IMR-90 (cell line): Measurements from ENCODE around the gene GRB2. TPM values are rescaled to one million over a fixed set of nuclear protein-coding genes. Genes with fewer than 3 reads are reported as not detected.

ENCODE experiments used
- ATAC-seq: fragments of 200-7000 bp; cut with Tn5 transposase; 2 replicates; pipeline ENCODE4 v1.9.1; 2020; ENCODE audit warnings: low read depth, mild to moderate bottlenecking, moderate library complexity
- BruUV-seq: library from RNA; stranded (reverse); fragments of 400-500 nt; replicated peaks from 2 replicates; lab custom pipeline; 2021; lab: Mats Ljungman, UMichigan
- CTCF ChIA-PET: fragments of 300-600 bp; formaldehyde crosslinking; extraction: SDS; loops from one replicate; lab custom pipeline; 2021; ENCODE audit warnings: antibody characterized with exemption; lab: Yijun Ruan, JAX
- POLR2A ChIA-PET: fragments of 300-600 bp; sonication (Branson Sonifier 250); formaldehyde crosslinking; loops from one replicate; lab custom pipeline; 2022; ENCODE audit warnings: antibody characterized with exemption; ENCODE audit not compliant: unreplicated experiment; lab: Charles Lee
- DNase-seq: peaks from one replicate; pipeline ENCODE4 v3.0.0; 2013
- H2AFZ ChIP-seq: replicated peaks from 2 replicates; pipeline ENCODE3; 2013; ENCODE audit warnings: low read length, mild to moderate bottlenecking; ENCODE audit not compliant: poor library complexity
- H2AK5ac ChIP-seq: 2 replicates; pipeline ENCODE4 v1.6.1; 2013; ENCODE audit warnings: low read depth, low read length, inconsistent platforms
- H2AK9ac ChIP-seq: replicated peaks from 2 replicates; pipeline ENCODE3; 2013; ENCODE audit warnings: mild to moderate bottlenecking, low read depth, low read length, moderate library complexity; ENCODE audit not compliant: poor library complexity
- H2BK120ac ChIP-seq: 2 replicates; pipeline ENCODE4 v1.6.1; 2013; ENCODE audit warnings: low read depth, low read length, inconsistent platforms
- H2BK15ac ChIP-seq: 3 replicates; pipeline ENCODE4 v1.6.1; 2013; ENCODE audit warnings: low read depth, low read length, inconsistent platforms
- H2BK20ac ChIP-seq: 2 replicates; pipeline ENCODE4 v1.6.1; 2013; ENCODE audit warnings: low read depth, mild to moderate bottlenecking, inconsistent platforms, low read length, moderate library complexity
- H2BK5ac ChIP-seq: 2 replicates; pipeline ENCODE4 v1.6.1; 2013; ENCODE audit warnings: mild to moderate bottlenecking, low read depth, low read length, inconsistent platforms; ENCODE audit not compliant: poor library complexity, severe bottlenecking
- H3K14ac ChIP-seq: replicated peaks from 2 replicates; pipeline ENCODE4 v1.6.1; 2013; ENCODE audit warnings: low read depth, low read length, inconsistent platforms
- H3K18ac ChIP-seq: 2 replicates; pipeline ENCODE4 v1.6.1; 2013; ENCODE audit warnings: low read depth, low read length, control low read depth
- H3K23ac ChIP-seq: 2 replicates; pipeline ENCODE4 v1.6.1; 2013; ENCODE audit warnings: low read depth, low read length, inconsistent platforms
- H3K27ac ChIP-seq: 2 replicates; pipeline ENCODE4 v1.5.1; 2013; ENCODE audit warnings: mild to moderate bottlenecking, control low read depth, low read length; ENCODE audit not compliant: insufficient read depth
- H3K27me3 ChIP-seq: 2 replicates; pipeline ENCODE4 v1.6.1; 2013; ENCODE audit warnings: low read length; ENCODE audit not compliant: control insufficient read depth, insufficient read depth
- H3K36me3 ChIP-seq: 2 replicates; pipeline ENCODE4 v1.6.1; 2013; ENCODE audit warnings: low read length, mixed read lengths; ENCODE audit not compliant: control insufficient read depth, insufficient read depth
- H3K4ac ChIP-seq: 2 replicates; pipeline ENCODE4 v1.6.1; 2013; ENCODE audit warnings: low read depth, low read length, inconsistent platforms
- H3K4me1 ChIP-seq: 2 replicates; pipeline ENCODE4 v1.6.1; 2013; ENCODE audit warnings: low read length, mixed read lengths; ENCODE audit not compliant: control insufficient read depth, insufficient read depth
- H3K4me2 ChIP-seq: 2 replicates; pipeline ENCODE4 v1.6.1; 2013; ENCODE audit warnings: low read depth, mild to moderate bottlenecking, control low read depth, low read length, moderate library complexity
- H3K4me3 ChIP-seq: 2 replicates; pipeline ENCODE4 v1.5.1; 2013; ENCODE audit warnings: low read depth, mild to moderate bottlenecking, control low read depth, low read length, moderate library complexity; ENCODE audit not compliant: insufficient read depth
- H3K56ac ChIP-seq: 2 replicates; pipeline ENCODE4 v1.6.1; 2013; ENCODE audit warnings: low read length, inconsistent platforms; ENCODE audit not compliant: insufficient read depth; ENCODE audit errors: extremely low read depth
- H3K79me1 ChIP-seq, 2 experiments: 2 replicates each; pipeline ENCODE4 v1.6.1; 2013; ENCODE audit warnings: low read length in 2 of 2, inconsistent platforms in 1 of 2, low read depth in 1 of 2
- H3K9ac ChIP-seq: 2 replicates; pipeline ENCODE4 v1.6.1; 2013; ENCODE audit warnings: low read depth, low read length, control low read depth
- H3K9me1 ChIP-seq: 2 replicates; pipeline ENCODE4 v1.6.1; 2013; ENCODE audit warnings: low read length, inconsistent platforms; ENCODE audit not compliant: insufficient read depth
- H3K9me3 ChIP-seq: 2 replicates; pipeline ENCODE4 v1.6.1; 2013; ENCODE audit warnings: low read length; ENCODE audit not compliant: control insufficient read depth, insufficient read depth
- H4K20me1 ChIP-seq: 2 replicates; pipeline ENCODE4 v1.6.1; 2013; ENCODE audit warnings: low read length, inconsistent platforms; ENCODE audit not compliant: insufficient read depth
- H4K5ac ChIP-seq: 2 replicates; pipeline ENCODE4 v1.6.1; 2013; ENCODE audit warnings: mild to moderate bottlenecking, low read depth, low read length, control low read depth
- H4K8ac ChIP-seq, 2 experiments: 2 replicates each; pipeline ENCODE4 v1.6.1; 2013; ENCODE audit warnings: low read depth in 2 of 2, low read length in 2 of 2, control low read depth in 1 of 2, inconsistent platforms in 1 of 2
- H4K91ac ChIP-seq: 2 replicates; pipeline ENCODE4 v1.6.1; 2013; ENCODE audit warnings: low read depth, low read length, inconsistent platforms; ENCODE audit not compliant: insufficient read depth
- BHLHE40 ChIP-seq: fragments of 150-350 bp; IDR thresholded peaks from 2 replicates; pipeline ENCODE4 v1.6.1; 2016; ENCODE audit warnings: mild to moderate bottlenecking, low read depth, low read length
- CEBPB ChIP-seq: IDR thresholded peaks from 2 replicates; pipeline ENCODE4 v1.6.1; 2012; ENCODE audit warnings: low read depth, low read length, improper control_type of control experiment
- MXI1 ChIP-seq: IDR thresholded peaks from 2 replicates; pipeline ENCODE4 v1.6.1; 2012; ENCODE audit warnings: low read depth, mild to moderate bottlenecking, low read length, moderate library complexity, borderline replicate concordance
- NFE2L2 ChIP-seq: fragments of 150-350 bp; IDR thresholded peaks from 2 replicates; pipeline ENCODE4 v1.6.1; 2016; ENCODE audit warnings: low read depth, mild to moderate bottlenecking, low read length
- POLR2A ChIP-seq: IDR thresholded peaks from 2 replicates; pipeline ENCODE4 v1.6.1; 2012; ENCODE audit warnings: mild to moderate bottlenecking, low read depth, low read length
- RFX5 ChIP-seq: IDR thresholded peaks from 2 replicates; pipeline ENCODE4 v1.8.0; 2012; ENCODE audit warnings: low read depth, mild to moderate bottlenecking, low read length, moderate library complexity
- WGBS, 2 experiments: methylation state at CpG; one replicate each; pipeline versions ENCODE4 v1.1.5 to v1.1.7; 2013; ENCODE audit warnings: missing lambda C conversion rate in 2 of 2; ENCODE audit not compliant: insufficient read length in 1 of 2; ENCODE audit errors: extremely low coverage in 2 of 2; 5-methylcytosine and 5-hydroxymethylcytosine counted together
- dilution Hi-C: fragments of 300-500 bp; cut with HindIII; formaldehyde crosslinking; loops from one replicate; pipeline ENCODE4 v1.14.3; 2018; ENCODE audit warnings: low sequenced_read_pairs; ENCODE audit not compliant: unreplicated experiment
- in situ Hi-C: fragments of 300-500 bp; cut with MboI; formaldehyde crosslinking; loops from 3 replicates; pipeline ENCODE4 v1.14.3; 2019; ENCODE audit warnings: low sequenced_read_pairs, inconsistent platforms, mixed read lengths
- intact Hi-C: fragments of 100-400 bp; cut with micrococcal nuclease; formaldehyde crosslinking; loops from 2 replicates; pipeline ENCODE4 v1.10.0; 2022
- polyA plus RNA-seq, 3 experiments: library from polyadenylated mRNA; depleted of rRNA; stranded (reverse); fragments of >200 nt; gene quantifications; 2 replicates each; pipeline ENCODE4 v1.2.3, GENCODE V29; 2012; ENCODE audit warnings: low replicate concordance in 1 of 3
- total RNA-seq: library from RNA; depleted of rRNA; stranded (reverse); fragments of >200 nt; gene quantifications from 2 replicates; pipeline ENCODE4 v1.2.3, GENCODE V29; 2012
- TF ChIP-seq, protein P1 (sequence below): conservative IDR thresholded peaks from 2 replicates; pipeline ENCODE4 v1.5.1; 2012; ENCODE audit warnings: mild to moderate bottlenecking, low read depth, low read length, improper control_type of control experiment

GRB2 gene
- total and polyA plus RNA-seq, 2 of the 4 experiments (the other 2 are of a cell fraction) = 49.3 to 62.1 TPM

DNA sequence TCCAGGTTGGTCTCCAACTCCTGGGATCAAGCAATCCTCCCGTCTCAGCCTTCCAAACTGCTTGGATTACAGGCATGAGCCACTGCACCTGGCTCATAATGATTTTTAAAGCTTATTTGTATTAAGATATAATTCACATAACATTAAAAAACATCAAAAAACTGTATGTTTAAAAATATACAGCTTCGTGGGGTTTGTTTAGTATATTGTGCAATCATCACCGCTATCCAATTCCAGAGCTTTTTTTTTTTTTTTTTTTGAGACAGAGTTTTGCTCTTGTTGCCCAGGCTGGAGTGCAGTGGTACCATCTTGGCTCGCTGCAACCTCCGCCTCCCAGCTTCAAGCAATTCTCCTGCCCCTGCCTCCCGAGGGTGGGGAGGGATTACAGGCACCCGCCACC is 105.2 kb downstream of the GRB2 start:
- TF ChIP-seq RFX5 = no peak
- no peak for TF ChIP-seq POLR2A
- peak; percentile 79 for TF ChIP-seq CEBPB
- TF ChIP-seq, protein P1, sequence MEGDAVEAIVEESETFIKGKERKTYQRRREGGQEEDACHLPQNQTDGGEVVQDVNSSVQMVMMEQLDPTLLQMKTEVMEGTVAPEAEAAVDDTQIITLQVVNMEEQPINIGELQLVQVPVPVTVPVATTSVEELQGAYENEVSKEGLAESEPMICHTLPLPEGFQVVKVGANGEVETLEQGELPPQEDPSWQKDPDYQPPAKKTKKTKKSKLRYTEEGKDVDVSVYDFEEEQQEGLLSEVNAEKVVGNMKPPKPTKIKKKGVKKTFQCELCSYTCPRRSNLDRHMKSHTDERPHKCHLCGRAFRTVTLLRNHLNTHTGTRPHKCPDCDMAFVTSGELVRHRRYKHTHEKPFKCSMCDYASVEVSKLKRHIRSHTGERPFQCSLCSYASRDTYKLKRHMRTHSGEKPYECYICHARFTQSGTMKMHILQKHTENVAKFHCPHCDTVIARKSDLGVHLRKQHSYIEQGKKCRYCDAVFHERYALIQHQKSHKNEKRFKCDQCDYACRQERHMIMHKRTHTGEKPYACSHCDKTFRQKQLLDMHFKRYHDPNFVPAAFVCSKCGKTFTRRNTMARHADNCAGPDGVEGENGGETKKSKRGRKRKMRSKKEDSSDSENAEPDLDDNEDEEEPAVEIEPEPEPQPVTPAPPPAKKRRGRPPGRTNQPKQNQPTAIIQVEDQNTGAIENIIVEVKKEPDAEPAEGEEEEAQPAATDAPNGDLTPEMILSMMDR = no peak
- no peak for TF ChIP-seq NFE2L2
- no peak for TF ChIP-seq MXI1
- TF ChIP-seq BHLHE40 = no peak
- H2AK5ac ChIP-seq = no peak overlapping the region
- H3K9ac ChIP-seq = no peak overlapping the region
- no peak overlapping the region for H4K5ac ChIP-seq
- H3K79me1 ChIP-seq = no peaks in the 10 kb centered on the region
- POLR2A ChIA-PET = no interaction called here
- H3K4me1 ChIP-seq = no peaks in the 10 kb centered on the region; the same call in 1 of the 2 replicates
- no peak overlapping the region for H3K18ac ChIP-seq
- H3K27me3 ChIP-seq = no peaks in the 10 kb centered on the region
- no peak overlapping the region for H2AFZ ChIP-seq
- no peak overlapping the region for H2BK120ac ChIP-seq
- H3K14ac ChIP-seq = no peak overlapping the region
- no peaks in the 10 kb centered on the region for H3K9me3 ChIP-seq
- H3K23ac ChIP-seq = no peak overlapping the region
- peak; percentile 46 for ATAC-seq
- CTCF ChIA-PET = interaction anchor here (0.7 kb wide), 1 partner anchor 72 kb away, joined by 3 read pairs; no protein-coding TSS in a partner anchor
- no peak overlapping the region for H2BK5ac ChIP-seq
- H3K4me3 ChIP-seq = no peak overlapping the region
- no peak overlapping the region for H4K91ac ChIP-seq
- no peak for DNase-seq
- no peak overlapping the region for H3K27ac ChIP-seq
- H3K56ac ChIP-seq = no peak overlapping the region
- H3K4me2 ChIP-seq = no peak overlapping the region
- no peak overlapping the region for H2BK20ac ChIP-seq
- H3K9me1 ChIP-seq = 0 out of 2 replicates have a peak, but pooled peaks cover 3% of the 10 kb centered on the region
- dilution Hi-C loops (no loop called here), in situ Hi-C loops (no loop called here), intact Hi-C loops (no loop called here)
- H3K4ac ChIP-seq = no peak overlapping the region
- no peak overlapping the region for H4K8ac ChIP-seq
- no TSS peak for BruUV-seq
- no peak overlapping the region for H2AK9ac ChIP-seq
- H3K36me3 ChIP-seq = no peaks in the 10 kb centered on the region
- H2BK15ac ChIP-seq = no peak overlapping the region
- no peaks in the 10 kb centered on the region for H4K20me1 ChIP-seq
- no CpG with 5 or more reads among the region's 7 CpGs for WGBS, 2 experiments
